Sigmoid colon (tissue), 4 donors: ENCODE results near the gene C2orf42.
"Not testable (repeated sequence)": the region's sequence is repeated elsewhere in the genome, so short reads cannot be mapped to it uniquely, and the experiment has no call there.

Experiments used
- EP300 ChIP-seq, 4 donors: sonication (generic); formaldehyde crosslinking; IDR thresholded peaks; one replicate each; pipeline ENCODE4 v1.6.1; 2017; ENCODE audit warnings: antibody characterized with exemption in 4 of 4
- POLR2A ChIP-seq, 2 donors: fragments of 450-650 bp; IDR thresholded peaks; one replicate each; pipeline ENCODE4 v1.6.1; 2016; ENCODE audit warnings: antibody characterized with exemption in 2 of 2, mild to moderate bottlenecking in 2 of 2, moderate library complexity in 2 of 2
- POLR2AphosphoS5 ChIP-seq, 4 donors: sonication (generic); formaldehyde crosslinking; IDR thresholded peaks; one replicate each; pipeline ENCODE4 v1.6.1; 2017; ENCODE audit warnings: antibody characterized with exemption in 4 of 4
- TF ChIP-seq, protein P1 (sequence below), 4 experiments: fragments of 450-650 bp in 3 of 4; fragments of 200-600 bp in 1 of 4; IDR thresholded peaks; one replicate each; pipeline ENCODE4 v1.5.1; 2016 to 2019; ENCODE audit warnings: antibody characterized with exemption in 4 of 4, mild to moderate bottlenecking in 3 of 4, moderate library complexity in 2 of 4

DNA sequence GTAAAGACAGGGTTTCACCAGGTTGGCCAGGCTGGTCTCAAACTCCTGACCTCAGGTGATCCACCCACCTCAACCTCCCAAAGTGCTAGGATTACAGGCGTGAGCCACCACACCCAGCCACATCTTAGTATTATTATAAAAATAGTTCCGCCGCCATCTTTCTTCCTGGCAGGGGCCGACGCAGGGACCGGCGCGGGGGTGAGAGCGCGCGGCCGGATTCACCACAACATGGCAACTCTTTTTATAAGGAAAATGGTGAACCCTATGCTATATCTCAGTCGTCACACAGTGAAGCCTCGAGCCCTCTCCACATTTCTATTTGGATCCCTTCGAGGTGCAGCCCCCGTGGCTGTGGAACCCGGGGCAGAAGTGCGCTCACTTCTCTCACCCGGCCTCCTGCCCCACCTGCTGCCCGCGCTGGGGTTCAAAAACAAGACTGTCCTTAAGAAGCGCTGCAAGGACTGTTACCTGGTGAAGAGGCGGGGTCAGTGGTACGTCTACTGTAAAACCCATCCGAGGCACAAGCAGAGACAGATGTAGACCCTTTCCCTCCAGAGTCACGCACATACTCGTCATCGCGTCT, 88.4 kb downstream of the C2orf42 start:
- TF ChIP-seq, protein P1, sequence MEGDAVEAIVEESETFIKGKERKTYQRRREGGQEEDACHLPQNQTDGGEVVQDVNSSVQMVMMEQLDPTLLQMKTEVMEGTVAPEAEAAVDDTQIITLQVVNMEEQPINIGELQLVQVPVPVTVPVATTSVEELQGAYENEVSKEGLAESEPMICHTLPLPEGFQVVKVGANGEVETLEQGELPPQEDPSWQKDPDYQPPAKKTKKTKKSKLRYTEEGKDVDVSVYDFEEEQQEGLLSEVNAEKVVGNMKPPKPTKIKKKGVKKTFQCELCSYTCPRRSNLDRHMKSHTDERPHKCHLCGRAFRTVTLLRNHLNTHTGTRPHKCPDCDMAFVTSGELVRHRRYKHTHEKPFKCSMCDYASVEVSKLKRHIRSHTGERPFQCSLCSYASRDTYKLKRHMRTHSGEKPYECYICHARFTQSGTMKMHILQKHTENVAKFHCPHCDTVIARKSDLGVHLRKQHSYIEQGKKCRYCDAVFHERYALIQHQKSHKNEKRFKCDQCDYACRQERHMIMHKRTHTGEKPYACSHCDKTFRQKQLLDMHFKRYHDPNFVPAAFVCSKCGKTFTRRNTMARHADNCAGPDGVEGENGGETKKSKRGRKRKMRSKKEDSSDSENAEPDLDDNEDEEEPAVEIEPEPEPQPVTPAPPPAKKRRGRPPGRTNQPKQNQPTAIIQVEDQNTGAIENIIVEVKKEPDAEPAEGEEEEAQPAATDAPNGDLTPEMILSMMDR (IDR thresholded peaks at IDR 0.05): not testable (repeated sequence)
- TF ChIP-seq POLR2A, POLR2AphosphoS5, EP300 (IDR thresholded peaks at IDR 0.05): not testable (repeated sequence)
